Keratinocyte (primary cell): ENCODE results near the gene EPS8L2. TPM values are rescaled to one million over a fixed set of nuclear protein-coding genes. Genes with fewer than 3 reads are reported as not detected.

Source experiments
- DNase-seq: peaks from one replicate; pipeline ENCODE4 v3.0.0-alpha.2; 2011; ENCODE audit warnings: low read depth, missing footprints, low spot score
- FAIRE-seq: peaks from 2 replicates; lab custom pipeline; 2011; peaks lifted over from hg19 to GRCh38; lab: Jason Lieb, UNC
- H2AFZ ChIP-seq: 2 replicates; pipeline ENCODE4 v1.6.0; 2012; ENCODE audit warnings: low read length, control low read depth, inconsistent platforms; ENCODE audit not compliant: control insufficient read depth
- H3K27ac ChIP-seq: 2 replicates; pipeline ENCODE4 v1.5.1; 2011; ENCODE audit warnings: low read length; ENCODE audit not compliant: control insufficient read depth, insufficient read depth
- H3K27me3 ChIP-seq: 3 replicates; pipeline ENCODE4 v1.6.0; 2011; ENCODE audit warnings: low read length; ENCODE audit not compliant: control insufficient read depth, insufficient read depth; ENCODE audit errors: extremely low read depth
- H3K36me3 ChIP-seq, 2 experiments: 2 replicates in 1 of 2; 3 replicates in 1 of 2; pipeline ENCODE4 v1.5.1; 2011; ENCODE audit warnings: low read length in 2 of 2, mild to moderate bottlenecking in 1 of 2; ENCODE audit not compliant: control insufficient read depth in 2 of 2, insufficient read depth in 2 of 2; ENCODE audit errors: extremely low read depth in 1 of 2
- H3K4me1 ChIP-seq: 3 replicates; pipeline ENCODE4 v1.5.1; 2011; ENCODE audit warnings: low read length; ENCODE audit not compliant: control insufficient read depth, insufficient read depth; ENCODE audit errors: extremely low read depth
- H3K4me2 ChIP-seq: 3 replicates; pipeline ENCODE4 v1.6.0; 2011; ENCODE audit warnings: low read depth, low read length; ENCODE audit not compliant: control insufficient read depth, insufficient read depth; ENCODE audit errors: extremely low read depth
- H3K4me3 ChIP-seq, 3 experiments: fragments of 200-600 bp in 1 of 3; sonication (generic) in 1 of 3; 2 replicates in 2 of 3; 3 replicates in 1 of 3; pipeline ENCODE4 v1.5.1; 2011 to 2016; ENCODE audit warnings: low read length in 3 of 3, mild to moderate bottlenecking in 3 of 3, control low read depth in 2 of 3, inconsistent platforms in 1 of 3, low read depth in 1 of 3, mixed read lengths in 1 of 3, mixed run types in 1 of 3, moderate library complexity in 1 of 3; ENCODE audit not compliant: control insufficient read depth in 2 of 3, insufficient read depth in 2 of 3; ENCODE audit errors: extremely low read depth in 1 of 3
- H3K79me2 ChIP-seq: 2 replicates; pipeline ENCODE4 v1.6.0; 2012; ENCODE audit warnings: low read length; ENCODE audit not compliant: control insufficient read depth, insufficient read depth
- H3K9ac ChIP-seq: 3 replicates; pipeline ENCODE4 v1.6.0; 2011; ENCODE audit warnings: low read length; ENCODE audit not compliant: control insufficient read depth, insufficient read depth; ENCODE audit errors: extremely low read depth
- H3K9me1 ChIP-seq: 3 replicates; pipeline ENCODE4 v1.6.0; 2011; ENCODE audit warnings: low read length; ENCODE audit not compliant: control insufficient read depth, insufficient read depth; ENCODE audit errors: extremely low read depth
- H3K9me3 ChIP-seq: 2 replicates; pipeline ENCODE4 v1.5.1; 2012; ENCODE audit warnings: low read depth, low read length; ENCODE audit not compliant: control insufficient read depth
- H4K20me1 ChIP-seq: 3 replicates; pipeline ENCODE4 v1.6.0; 2011; ENCODE audit warnings: low read length; ENCODE audit not compliant: control insufficient read depth, insufficient read depth; ENCODE audit errors: extremely low read depth
- CTCF ChIP-seq, 3 experiments: IDR thresholded peaks in 1 of 3; conservative IDR thresholded peaks in 1 of 3; optimal IDR thresholded peaks in 1 of 3; 2 replicates in 2 of 3; 3 replicates in 1 of 3; pipeline versions ENCODE3 to v1.5.1; 2011; ENCODE audit warnings: low read length in 3 of 3, mild to moderate bottlenecking in 3 of 3, moderate library complexity in 2 of 3, control low read depth in 1 of 3, inconsistent platforms in 1 of 3; ENCODE audit not compliant: insufficient read depth in 2 of 3; ENCODE audit errors: extremely low read depth in 1 of 3
- EZH2 ChIP-seq: IDR thresholded peaks from one replicate; pipeline ENCODE4 v1.6.1; 2012; ENCODE audit warnings: inconsistent platforms, mild to moderate bottlenecking, low read length, moderate library complexity
- dilution Hi-C: fragments of 300-500 bp; cut with MboI; formaldehyde crosslinking; loops from one replicate; pipeline ENCODE4 v1.7.0; 2020; ENCODE audit warnings: low sequenced_read_pairs; ENCODE audit not compliant: extremely low pct_ligation_motif_present
- polyA plus RNA-seq, 5 experiments: library from polyadenylated mRNA; depleted of rRNA in 3 of 5; stranded (reverse) in 3 of 5; stranded (forward) in 1 of 5; unstranded in 1 of 5; fragments of >200 nt; gene quantifications; 1 replicate in 1 of 5; 2 replicates in 3 of 5; 3 replicates in 1 of 5; pipeline versions ENCODE4 v1.2.1 to v1.2.3, GENCODE V29; 2011 to 2012; ENCODE audit warnings: missing spikeins in 2 of 5, low read depth in 1 of 5, low replicate concordance in 1 of 5

Gene EPS8L2
- polyA plus RNA-seq, 1 donor (not counting 4 experiments of a cell fraction or from before 2014, with no cell fraction given): 114 TPM

GRCh38 chr11:692824-693414, 13.1 kb upstream of the EPS8L2 start:
- DNase-seq (no peak), FAIRE-seq (no peak)
- TF ChIP-seq EZH2: no peak
- no peak for TF ChIP-seq CTCF (optimal IDR thresholded peaks at IDR 0.05 in 1 of 3, IDR thresholded peaks at IDR 0.05 in 1 of 3, conservative IDR thresholded peaks at IDR 0.05 in 1 of 3; ENCODE audit: extremely low read depth in 1 of 3, insufficient read depth in 2 of 3, low read length in 3 of 3)
- Histone ChIP-seq H3K27ac (peak overlapping the region; percentile 78), H3K4me3 (peak overlapping the region; percentile 58 to 83 (median 73)), H3K9ac (peak overlapping the region; percentile 81), H4K20me1 (no peaks in the 10 kb centered on the region), H2AFZ (peak overlapping the region; percentile 69), H3K27me3 (no peaks in the 10 kb centered on the region), H3K9me1 (no peaks in the 10 kb centered on the region), H3K79me2 (peaks cover 25% of the 10 kb centered on the region), H3K36me3 (peaks cover 8 to 16% of the 10 kb centered on the region in 2 experiments), H3K9me3 (no peaks in the 10 kb centered on the region), H3K4me1 (peaks cover 38% of the 10 kb centered on the region), H3K4me2 (peak overlapping the region; percentile 80)
- dilution Hi-C loops: no loop called here

- TF ChIP-seq CTCF (optimal IDR thresholded peaks at IDR 0.05 in 1 of 3, IDR thresholded peaks at IDR 0.05 in 1 of 3, conservative IDR thresholded peaks at IDR 0.05 in 1 of 3; ENCODE audit: extremely low read depth in 1 of 3, insufficient read depth in 2 of 3, low read length in 3 of 3): no peak
- TF ChIP-seq EZH2: no peak
- no peaks in the 10 kb centered on the region for H3K27me3 ChIP-seq
- peaks cover 43% of the 10 kb centered on the region for H3K4me1 ChIP-seq
- H2AFZ ChIP-seq: peak overlapping the region; percentile 69
- peak overlapping the region; percentile 81 for H3K9ac ChIP-seq
- H3K4me3 ChIP-seq: peak overlapping the region; percentile 58 to 83 (median 73)
- peaks cover 8 to 12% of the 10 kb centered on the region in 2 experiments for H3K36me3 ChIP-seq
- H3K27ac ChIP-seq: peak overlapping the region; percentile 78
- FAIRE-seq: no peak
- DNase-seq: no peak
- peak overlapping the region; percentile 80 for H3K4me2 ChIP-seq
- no peaks in the 10 kb centered on the region for H3K9me1 ChIP-seq
- peaks cover 25% of the 10 kb centered on the region for H3K79me2 ChIP-seq
- no peaks in the 10 kb centered on the region for H3K9me3 ChIP-seq
- dilution Hi-C loops: no loop called here
- H4K20me1 ChIP-seq: no peaks in the 10 kb centered on the region
Observed at GRCh38 chr11:693415-693831, 12.6 kb upstream of the EPS8L2 start.
